HepG2 (cell line): ENCODE results near the gene NCOA3. TPM values are rescaled to one million over a fixed set of nuclear protein-coding genes. Genes with fewer than 3 reads are reported as not detected.
A peak's percentile ranks its signal among the peaks of the same experiment; 100 is the strongest.

Source experiments
- FIP1L1 ChIP-seq: fragments of 200-400 bp; formaldehyde crosslinking; IDR thresholded peaks from 2 replicates; pipeline ENCODE4 v1.6.1; 2018; ENCODE audit warnings: low read depth, mild to moderate bottlenecking, low read length, moderate library complexity, borderline replicate concordance; ENCODE audit not compliant: insufficient read depth
- GMEB1 ChIP-seq: sonication (generic); formaldehyde crosslinking; IDR thresholded peaks from 2 replicates; pipeline ENCODE4 v1.5.1; 2020; ENCODE audit warnings: missing genetic modification reagents, mild to moderate bottlenecking, borderline replicate concordance
- GMEB2 ChIP-seq: IDR thresholded peaks from 2 replicates; pipeline ENCODE4 v1.6.1; 2016; ENCODE audit warnings: missing biosample characterization, missing genetic modification reagents, low read depth
- GZF1 ChIP-seq: sonication (generic); formaldehyde crosslinking; IDR thresholded peaks from 2 replicates; pipeline ENCODE4 v1.5.1; 2020; ENCODE audit warnings: mild to moderate bottlenecking, missing genetic modification reagents
- HMG20B ChIP-seq: conservative IDR thresholded peaks from 2 replicates; pipeline ENCODE4 v1.6.1; 2016; ENCODE audit warnings: missing genetic modification reagents, missing compliant biosample characterization
- JDP2 ChIP-seq: sonication (generic); formaldehyde crosslinking; IDR thresholded peaks from 2 replicates; pipeline ENCODE4 v1.8.1; 2022; ENCODE audit warnings: missing genetic modification reagents, borderline replicate concordance
- PAWR ChIP-seq: sonication (generic); formaldehyde crosslinking; IDR thresholded peaks from 2 replicates; pipeline ENCODE4 v1.4.0; 2020; ENCODE audit warnings: missing genetic modification reagents, mild to moderate bottlenecking, borderline replicate concordance
- PHF21A ChIP-seq: sonication (generic); formaldehyde crosslinking; IDR thresholded peaks from 2 replicates; pipeline ENCODE4 v1.5.0; 2020; ENCODE audit warnings: mild to moderate bottlenecking, missing genetic modification reagents
- PHF8 ChIP-seq: sonication (generic); formaldehyde crosslinking; IDR thresholded peaks from 2 replicates; pipeline ENCODE4 v1.5.0; 2020; ENCODE audit warnings: missing genetic modification reagents
- PRPF4 ChIP-seq: fragments of 200-400 bp; formaldehyde crosslinking; IDR thresholded peaks from 2 replicates; pipeline ENCODE4 v1.6.1; 2016; ENCODE audit warnings: low read length, low read depth; ENCODE audit not compliant: poor library complexity, severe bottlenecking
- STAT6 ChIP-seq: sonication (generic); formaldehyde crosslinking; IDR thresholded peaks from 2 replicates; pipeline ENCODE4 v1.4.0; 2020; ENCODE audit warnings: missing genetic modification reagents, mild to moderate bottlenecking, borderline replicate concordance
- ZBTB26 ChIP-seq: IDR thresholded peaks from 2 replicates; pipeline ENCODE4 v1.6.1; 2016; ENCODE audit warnings: missing compliant biosample characterization, missing genetic modification reagents, borderline replicate concordance
- ZBTB37 ChIP-seq: sonication (generic); formaldehyde crosslinking; IDR thresholded peaks from 2 replicates; pipeline ENCODE4 v1.4.0; 2020; ENCODE audit warnings: mild to moderate bottlenecking, missing genetic modification reagents
- ZFAT ChIP-seq: sonication (generic); formaldehyde crosslinking; conservative IDR thresholded peaks from 2 replicates; pipeline ENCODE4 v1.8.1; 2023; ENCODE audit warnings: missing genetic modification reagents, inconsistent platforms
- ZNF251 ChIP-seq: sonication (generic); formaldehyde crosslinking; IDR thresholded peaks from 2 replicates; pipeline ENCODE4 v1.9.0; 2021; ENCODE audit warnings: mild to moderate bottlenecking, missing genetic modification reagents
- ZNF432 ChIP-seq: sonication (generic); formaldehyde crosslinking; IDR thresholded peaks from 2 replicates; pipeline ENCODE4 v1.5.0; 2020; ENCODE audit warnings: missing genetic modification reagents, mild to moderate bottlenecking, borderline replicate concordance
- ZNF777 ChIP-seq: sonication (generic); formaldehyde crosslinking; IDR thresholded peaks from 2 replicates; pipeline ENCODE4 v1.4.0; 2020; ENCODE audit warnings: missing genetic modification reagents
- polyA plus RNA-seq, 8 experiments: library from polyadenylated mRNA; depleted of rRNA in 3 of 8; stranded (reverse) in 7 of 8; unstranded in 1 of 8; fragments of >200 nt; fragmentation: Illumina TruSeq in 4 of 8; extraction: Trizol in 4 of 8; gene quantifications; 2 replicates each; pipeline versions ENCODE4 v1.2.1 to v1.2.3, GENCODE V29; 2011 to 2016; ENCODE audit warnings: low read depth in 4 of 8, missing spikeins in 1 of 8, mixed read lengths in 1 of 8; ENCODE audit not compliant: insufficient read depth in 1 of 8
- total RNA-seq, 5 experiments: library from RNA; depleted of rRNA; stranded (reverse); fragments of >200 nt; fragmentation: Illumina TruSeq; extraction: Trizol; gene quantifications; 2 replicates each; pipeline ENCODE4 v1.2.3, GENCODE V29; 2016; ENCODE audit warnings: low read depth in 1 of 5

Gene NCOA3
- total and polyA plus RNA-seq, 2 of the 13 experiments (the other 11 are each of a cell fraction or from before 2014, with no cell fraction given): 35.0 to 56.8 TPM

GRCh38 chr20:47501482-47502270 lies at the start of gene NCOA3 (continued):
- TF ChIP-seq GMEB1 (CRISPR knock-in tag): peak; percentile 97
- peak; percentile 70; the same call in 1 of the 2 replicates for TF ChIP-seq ZFAT (CRISPR knock-in tag)
- 0 out of 2 replicates have a peak, but pooled peaks have one; percentile 66 for TF ChIP-seq FIP1L1
- no peak for TF ChIP-seq ZNF251 (CRISPR knock-in tag)
- peak; percentile 94 for TF ChIP-seq PHF21A (CRISPR knock-in tag)
- TF ChIP-seq PRPF4: no peak
- peak; percentile 93; the same call in 1 of the 2 replicates for TF ChIP-seq STAT6
- TF ChIP-seq ZNF432 (CRISPR knock-in tag): no peak; the same call in 1 of the 2 replicates
- peak; percentile 95 for TF ChIP-seq GZF1 (CRISPR knock-in tag)
- no peak; the same call in 1 of the 2 replicates for TF ChIP-seq JDP2 (CRISPR knock-in tag)
- peak; percentile 91 for TF ChIP-seq PHF8
- TF ChIP-seq ZBTB37 (CRISPR knock-in tag): peak; percentile 59; the same call in 1 of the 2 replicates
- TF ChIP-seq ZBTB26 (CRISPR knock-in tag): peak; percentile 95
- TF ChIP-seq ZNF777 (CRISPR knock-in tag): peak; percentile 60; the same call in 1 of the 2 replicates
- no peak; the same call in 1 of the 2 replicates for TF ChIP-seq PAWR
- TF ChIP-seq HMG20B (CRISPR knock-in tag): no peak; the same call in 1 of the 2 replicates
- peak; percentile 84 for TF ChIP-seq GMEB2 (CRISPR knock-in tag)
